Activated naive CD4-positive, alpha-beta T cell treated with anti-CD3 and anti-CD28 coated beads, Interleukin-2, amount 10 ng/mL, durations not matched to agents 7 days and 5 days (primary cell): ENCODE data around the gene GOLGA2.

Source experiments
- CTCF ChIA-PET: fragments of 350-600 bp; sonication (Branson Sonifier 250); formaldehyde crosslinking; loops from one replicate; lab custom pipeline; 2021; ENCODE audit warnings: antibody characterized with exemption; lab: Charles Lee
- DNase-seq: peaks from one replicate; pipeline ENCODE4 v3.0.0-alpha.2; 2020
- H3K27ac Mint-ChIP-seq: one replicate; pipeline ENCODE4 v1.8.0; 2021; ENCODE audit warnings: mild to moderate bottlenecking, moderate library complexity, mixed read lengths
- H3K27me3 Mint-ChIP-seq: one replicate; pipeline ENCODE4 v1.8.0; 2021; ENCODE audit warnings: mild to moderate bottlenecking, mixed read lengths
- H3K36me3 Mint-ChIP-seq: one replicate; pipeline ENCODE4 v1.8.0; 2021; ENCODE audit warnings: mixed read lengths
- H3K4me1 Mint-ChIP-seq: one replicate; pipeline ENCODE4 v1.8.0; 2021; ENCODE audit warnings: mixed read lengths
- H3K4me3 Mint-ChIP-seq: one replicate; pipeline ENCODE4 v1.8.0; 2021; ENCODE audit warnings: mild to moderate bottlenecking, moderate library complexity, mixed read lengths
- H3K9me3 Mint-ChIP-seq: one replicate; pipeline ENCODE4 v1.8.0; 2021; ENCODE audit warnings: mixed read lengths

The GOLGA2 gene, protein sequence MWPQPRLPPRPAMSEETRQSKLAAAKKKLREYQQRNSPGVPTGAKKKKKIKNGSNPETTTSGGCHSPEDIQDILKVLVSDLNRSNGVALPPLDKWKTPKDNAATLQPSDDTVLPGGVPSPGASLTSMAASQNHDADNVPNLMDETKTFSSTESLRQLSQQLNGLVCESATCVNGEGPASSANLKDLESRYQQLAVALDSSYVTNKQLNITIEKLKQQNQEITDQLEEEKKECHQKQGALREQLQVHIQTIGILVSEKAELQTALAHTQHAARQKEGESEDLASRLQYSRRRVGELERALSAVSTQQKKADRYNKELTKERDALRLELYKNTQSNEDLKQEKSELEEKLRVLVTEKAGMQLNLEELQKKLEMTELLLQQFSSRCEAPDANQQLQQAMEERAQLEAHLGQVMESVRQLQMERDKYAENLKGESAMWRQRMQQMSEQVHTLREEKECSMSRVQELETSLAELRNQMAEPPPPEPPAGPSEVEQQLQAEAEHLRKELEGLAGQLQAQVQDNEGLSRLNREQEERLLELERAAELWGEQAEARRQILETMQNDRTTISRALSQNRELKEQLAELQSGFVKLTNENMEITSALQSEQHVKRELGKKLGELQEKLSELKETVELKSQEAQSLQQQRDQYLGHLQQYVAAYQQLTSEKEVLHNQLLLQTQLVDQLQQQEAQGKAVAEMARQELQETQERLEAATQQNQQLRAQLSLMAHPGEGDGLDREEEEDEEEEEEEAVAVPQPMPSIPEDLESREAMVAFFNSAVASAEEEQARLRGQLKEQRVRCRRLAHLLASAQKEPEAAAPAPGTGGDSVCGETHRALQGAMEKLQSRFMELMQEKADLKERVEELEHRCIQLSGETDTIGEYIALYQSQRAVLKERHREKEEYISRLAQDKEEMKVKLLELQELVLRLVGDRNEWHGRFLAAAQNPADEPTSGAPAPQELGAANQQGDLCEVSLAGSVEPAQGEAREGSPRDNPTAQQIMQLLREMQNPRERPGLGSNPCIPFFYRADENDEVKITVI

DNA sequence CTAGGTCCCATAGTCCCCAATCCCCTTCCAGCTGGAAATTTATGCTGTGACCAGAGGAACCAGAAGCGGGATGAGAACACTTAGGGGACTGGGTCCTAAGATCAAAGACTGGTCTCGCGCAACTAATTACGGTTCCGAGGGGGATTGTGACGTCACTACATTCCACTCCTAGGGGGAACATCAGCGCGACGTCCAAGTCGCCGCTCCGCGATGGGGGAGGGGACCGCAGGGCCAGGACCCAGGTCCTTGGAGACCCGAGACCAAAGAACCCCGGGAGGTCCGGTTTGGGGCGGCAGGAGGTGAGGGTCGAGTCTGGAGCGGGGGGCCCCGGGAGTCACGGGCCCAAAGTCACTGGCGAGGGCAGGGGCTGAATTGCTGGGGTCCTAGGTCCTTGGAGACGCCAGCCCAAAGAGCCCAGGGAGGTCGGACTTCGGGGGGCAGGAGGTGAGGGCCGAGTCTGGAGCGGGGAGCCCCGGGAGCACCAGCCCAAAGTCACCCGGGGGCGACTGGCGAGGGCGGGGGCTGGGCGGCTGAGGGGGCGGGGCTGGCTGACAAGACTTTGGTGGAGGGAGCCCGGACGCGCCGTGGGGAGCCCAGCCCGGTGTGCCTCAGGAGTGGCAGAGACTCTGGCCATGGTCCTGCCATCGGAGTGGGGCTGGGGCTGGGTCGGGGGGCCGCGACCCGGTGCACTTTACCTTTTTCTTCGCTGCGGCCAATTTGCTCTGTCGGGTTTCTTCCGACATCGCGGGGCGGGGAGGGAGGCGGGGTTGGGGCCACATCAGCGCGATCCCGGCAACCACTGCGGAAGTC, at the start of gene GOLGA2:
GOLGA2 (minus strand) TSS at position 810 of the 810 bp plus-strand sequence; CDS start at position 779, 31 bp downstream.
- DNase-seq, result no peak
- H3K4me3 Mint-ChIP-seq, result peak within 1 kb of the TSS; percentile 91
- H3K9me3 Mint-ChIP-seq, result no peaks in the 10 kb centered on the region
- H3K36me3 Mint-ChIP-seq, result peaks cover 20% of the 10 kb centered on the region
- H3K27me3 Mint-ChIP-seq, result peaks cover 7% of the 10 kb centered on the region
- H3K4me1 Mint-ChIP-seq, result peaks cover 60% of the 10 kb centered on the region
- CTCF ChIA-PET, result interaction anchor here (0.6 kb wide), 1 partner anchor 66 kb away, joined by 3 read pairs; no protein-coding TSS in a partner anchor
- H3K27ac Mint-ChIP-seq, result peak within 1 kb of the TSS; percentile 92

DNA sequence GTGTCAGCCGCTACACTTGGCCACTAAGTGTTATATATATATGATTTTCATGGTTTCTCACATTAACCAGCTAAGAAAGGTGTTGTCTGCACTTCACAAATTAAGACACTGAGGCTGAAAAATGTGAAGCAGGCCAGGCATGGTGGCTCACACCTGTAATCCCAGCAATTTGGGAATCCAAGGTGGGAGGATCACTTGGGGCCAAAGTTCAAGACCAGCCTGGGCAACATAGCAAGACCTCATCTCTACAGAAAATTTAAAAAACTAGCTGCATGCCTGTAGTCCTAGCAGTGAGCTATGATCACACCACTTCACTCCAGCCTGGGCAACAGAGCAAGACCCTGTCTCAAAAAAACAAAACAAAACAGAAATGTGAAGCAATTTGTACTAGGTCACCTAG, 48.6 kb upstream of the GOLGA2 start:
- DNase-seq, result no peak
- no peaks in the 10 kb centered on the region for H3K27me3 Mint-ChIP-seq
- no peak overlapping the region for H3K27ac Mint-ChIP-seq
- no peaks in the 10 kb centered on the region for H3K9me3 Mint-ChIP-seq
- CTCF ChIA-PET, result interaction anchor here (0.9 to 1.1 kb wide), 4 partner anchors 17 to 207 kb away, joined by 3 to 5 read pairs (median 4); no protein-coding TSS in a partner anchor
- peaks cover 22% of the 10 kb centered on the region for H3K4me1 Mint-ChIP-seq
- H3K36me3 Mint-ChIP-seq, result peaks cover 7% of the 10 kb centered on the region
- H3K4me3 Mint-ChIP-seq, result peak overlapping the region; percentile 95

DNA sequence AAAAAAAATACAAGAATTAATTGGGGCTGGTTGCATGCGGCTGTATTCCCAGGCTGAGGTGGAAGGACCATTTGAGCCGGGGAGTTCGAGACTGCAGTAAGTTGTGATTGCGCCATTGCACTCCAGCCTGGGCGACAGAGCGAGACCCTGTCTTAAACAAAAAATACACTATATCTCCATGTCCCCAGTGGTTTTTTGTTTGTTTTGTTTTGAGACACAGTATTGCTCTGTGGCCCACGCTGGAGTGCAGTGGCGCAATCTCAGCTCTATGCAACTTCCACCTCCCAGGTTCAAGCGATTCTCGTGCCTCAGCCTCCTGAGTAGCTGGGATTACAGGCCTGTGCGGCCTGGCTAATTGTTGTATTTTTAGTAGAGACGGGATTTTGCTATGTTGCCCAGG, 48.0 kb upstream of the GOLGA2 start:
- Mint-ChIP-seq H3K27ac (peak overlapping the region; percentile 94), H3K36me3 (peaks cover 7% of the 10 kb centered on the region), H3K27me3 (no peaks in the 10 kb centered on the region)

DNA sequence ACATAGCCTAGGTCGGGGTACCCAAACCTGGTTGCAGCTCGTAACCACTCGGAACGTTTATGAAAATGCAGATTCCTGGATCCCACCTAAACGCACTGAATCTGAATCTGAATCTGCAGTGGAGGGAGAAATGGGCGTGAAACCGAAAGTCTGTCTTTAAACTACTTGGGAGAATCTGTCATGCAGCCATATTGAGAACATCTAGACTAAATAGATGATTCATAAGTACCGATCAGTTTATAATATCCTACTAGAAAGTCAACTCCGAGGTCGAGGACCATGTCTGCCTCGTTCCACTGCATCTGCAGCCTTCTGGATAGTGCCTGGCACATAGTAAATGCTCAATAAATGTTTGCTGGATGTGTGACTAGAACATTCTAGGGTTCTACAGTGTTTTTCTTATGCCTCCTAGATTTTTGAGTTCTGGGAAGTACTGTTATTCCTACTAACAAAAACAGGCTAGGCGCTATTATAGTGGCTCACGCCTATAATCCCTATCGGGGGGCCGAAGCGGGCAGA, 47.5 kb upstream of the GOLGA2 start:
- Mint-ChIP-seq H3K4me3 (peak overlapping the region; percentile 95), H3K27me3 (no peaks in the 10 kb centered on the region), H3K36me3 (peaks cover 7% of the 10 kb centered on the region), H3K4me1 (peaks cover 22% of the 10 kb centered on the region), H3K9me3 (no peaks in the 10 kb centered on the region), H3K27ac (peak overlapping the region; percentile 94)
- CTCF ChIA-PET, result no interaction called here
- no peak for DNase-seq

More for the DNA sequence above, 48.0 kb upstream of the GOLGA2 start:
- CTCF ChIA-PET, result no interaction called here
- Mint-ChIP-seq H3K4me1 (peaks cover 22% of the 10 kb centered on the region), H3K4me3 (peak overlapping the region; percentile 95), H3K9me3 (no peaks in the 10 kb centered on the region)
- no peak for DNase-seq

DNA sequence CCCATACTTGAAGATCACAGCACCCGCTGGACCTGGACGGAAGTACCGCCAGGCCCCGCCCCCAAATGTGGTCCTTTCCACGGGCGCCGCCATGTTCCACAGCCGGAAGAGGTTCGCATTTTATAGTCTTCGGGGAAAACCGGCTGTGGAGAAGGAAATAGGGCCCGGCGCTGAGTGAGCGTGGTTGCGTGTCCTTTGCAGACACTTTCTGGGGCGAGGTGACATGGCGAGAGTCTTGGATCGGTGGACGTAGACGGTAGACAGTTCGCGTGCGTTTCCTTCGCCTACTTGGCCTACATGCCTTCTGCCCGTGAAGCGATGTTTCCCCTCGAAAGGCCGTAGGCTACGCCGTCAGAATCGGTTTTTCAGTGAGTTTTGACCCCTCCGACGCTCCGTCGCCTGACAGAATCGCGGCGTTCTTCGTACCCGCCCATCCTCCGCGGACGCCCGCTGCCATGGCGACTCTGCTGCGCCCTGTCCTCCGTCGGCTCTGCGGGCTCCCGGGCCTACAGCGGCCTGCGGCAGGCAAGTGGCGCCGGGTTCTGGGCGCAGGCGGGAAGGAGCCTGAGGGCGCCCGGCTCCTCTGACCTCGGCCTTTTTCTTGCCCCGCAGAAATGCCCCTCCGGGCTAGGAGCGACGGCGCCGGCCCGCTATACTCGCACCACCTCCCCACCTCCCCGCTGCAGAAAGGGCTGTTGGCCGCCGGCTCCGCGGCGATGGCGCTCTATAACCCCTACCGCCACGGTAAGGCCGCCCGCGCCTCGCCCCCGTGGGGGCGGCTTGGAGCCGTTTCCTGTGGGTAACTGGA, 46.8 kb upstream of the GOLGA2 start, which contains the start of the genes COQ4 and TRUB2:
COQ4 (plus strand) TSS at position 436 of the 808 bp plus-strand sequence; CDS start at position 456, 20 bp downstream.
TRUB2 (minus strand) TSS at position 44 of the 808 bp plus-strand sequence; CDS start at position 5, 39 bp downstream.
- CTCF ChIA-PET, result no interaction called here
- Mint-ChIP-seq H3K27ac (peak within 1 kb of the TSS; percentile 94), H3K36me3 (peaks cover 3% of the 10 kb centered on the region), H3K4me3 (peak within 1 kb of the TSS; percentile 95), H3K9me3 (no peaks in the 10 kb centered on the region), H3K4me1 (peaks cover 22% of the 10 kb centered on the region), H3K27me3 (no peaks in the 10 kb centered on the region)
- peak; percentile 95 for DNase-seq

DNA sequence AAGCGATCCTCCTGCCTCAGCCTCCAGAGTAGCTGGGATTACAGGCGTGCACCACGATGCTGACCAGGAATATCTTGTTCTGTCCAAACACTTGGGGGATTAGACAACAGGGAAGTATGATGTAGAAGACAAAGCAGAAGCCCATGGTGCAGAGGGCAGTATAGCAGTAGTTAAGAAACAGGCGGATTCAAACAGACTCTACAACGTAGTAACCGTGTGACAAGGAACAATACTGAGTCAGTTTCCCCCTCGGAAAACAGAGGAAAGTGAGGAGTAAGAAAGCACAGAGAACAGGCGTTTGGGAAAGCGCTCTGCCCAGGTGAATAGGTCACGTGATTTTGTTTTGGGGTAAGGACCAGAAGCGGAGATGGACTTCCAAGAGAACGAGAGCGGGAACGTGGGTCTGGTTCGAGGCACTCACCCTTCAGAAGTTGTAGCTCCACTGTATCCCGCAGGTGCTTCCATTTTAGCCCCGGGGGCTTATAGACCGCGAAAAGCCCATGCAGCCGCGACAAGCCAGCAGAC, 46.1 kb upstream of the GOLGA2 start:
- Mint-ChIP-seq H3K27me3 (no peaks in the 10 kb centered on the region), H3K9me3 (no peaks in the 10 kb centered on the region), H3K4me1 (peaks cover 22% of the 10 kb centered on the region), H3K4me3 (peak overlapping the region; percentile 95), H3K27ac (peak overlapping the region; percentile 94), H3K36me3 (peaks cover 3% of the 10 kb centered on the region)
- CTCF ChIA-PET, result interaction anchor here (1.5 kb wide), 1 partner anchor 19 kb away, joined by 5 read pairs; no protein-coding TSS in a partner anchor
- DNase-seq, result no peak

DNA sequence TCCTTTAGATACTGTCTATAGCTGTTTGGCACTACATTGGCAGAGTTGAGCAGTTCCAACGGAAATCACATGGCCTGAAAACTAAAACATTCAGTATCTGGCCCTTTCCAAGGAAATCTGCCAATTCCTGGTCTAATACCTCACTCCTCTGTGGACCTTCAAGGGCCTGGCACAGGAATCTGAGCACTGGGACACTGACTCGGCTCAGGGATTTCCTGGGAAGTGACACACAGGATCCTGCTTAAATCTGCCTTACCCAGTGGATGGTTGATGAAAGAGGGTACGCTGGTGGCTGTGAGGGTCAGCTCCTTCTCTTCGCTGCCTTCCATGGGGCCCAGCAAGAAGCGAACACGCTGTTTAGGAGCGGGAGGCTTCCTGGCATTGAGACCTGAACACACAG, 45.5 kb upstream of the GOLGA2 start:
- CTCF ChIA-PET, result interaction anchor here (0.6 to 1.5 kb wide), 2 partner anchors 20 to 335 kb away, joined by 3 to 5 read pairs; no protein-coding TSS in a partner anchor
- Mint-ChIP-seq H3K27me3 (no peaks in the 10 kb centered on the region), H3K27ac (no peak overlapping the region), H3K36me3 (peaks cover 3% of the 10 kb centered on the region), H3K4me1 (peaks cover 22% of the 10 kb centered on the region), H3K4me3 (peak overlapping the region; percentile 95), H3K9me3 (no peaks in the 10 kb centered on the region)
- no peak for DNase-seq

DNA sequence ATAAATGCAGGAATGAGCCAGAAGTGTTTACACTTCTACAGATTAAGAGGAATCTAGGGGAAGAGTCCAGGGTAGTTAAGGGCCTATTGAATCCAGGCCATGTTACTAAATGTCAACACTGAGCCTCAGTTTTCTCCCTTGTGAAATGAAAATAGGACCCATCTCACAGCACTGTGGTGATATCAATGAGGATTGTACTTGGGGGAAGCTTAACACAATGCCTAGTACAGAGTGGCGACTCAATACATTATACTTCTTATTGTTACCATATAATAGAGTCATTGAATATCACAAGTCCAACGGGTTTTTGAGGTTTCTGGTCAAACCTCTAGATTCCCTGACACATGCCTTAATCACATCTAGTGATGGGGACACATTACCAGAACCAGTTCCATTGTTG, 41.8 kb upstream of the GOLGA2 start:
- Mint-ChIP-seq H3K4me3 (no peak overlapping the region), H3K9me3 (no peaks in the 10 kb centered on the region), H3K4me1 (peaks cover 3% of the 10 kb centered on the region), H3K27me3 (no peaks in the 10 kb centered on the region), H3K36me3 (no peaks in the 10 kb centered on the region), H3K27ac (no peak overlapping the region)
- CTCF ChIA-PET, result no interaction called here
- no peak for DNase-seq

DNA sequence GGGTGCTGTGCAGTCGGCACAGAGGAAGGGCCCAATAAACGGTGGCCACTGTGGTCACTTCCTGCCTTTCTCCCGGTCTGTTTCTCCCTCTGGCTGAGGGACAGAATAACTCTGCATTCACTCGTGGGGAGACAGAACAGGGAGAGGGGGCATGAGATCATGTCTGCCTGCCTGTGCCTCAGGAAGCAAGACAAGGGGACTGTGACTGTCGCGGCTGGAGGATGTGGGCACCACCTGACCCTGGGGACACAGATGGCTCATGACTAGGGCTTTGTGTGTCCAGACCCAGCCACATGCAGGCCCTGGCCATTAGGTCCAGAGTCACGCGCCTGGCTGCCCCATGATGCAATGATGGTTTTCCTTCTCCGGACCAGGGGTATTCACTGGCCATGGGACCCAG, 40.6 kb upstream of the GOLGA2 start:
- no peak overlapping the region for H3K27ac Mint-ChIP-seq
- CTCF ChIA-PET, result no interaction called here
- peaks cover 2% of the 10 kb centered on the region for H3K36me3 Mint-ChIP-seq
- no peak overlapping the region for H3K4me3 Mint-ChIP-seq
- peaks cover 1% of the 10 kb centered on the region for H3K4me1 Mint-ChIP-seq
- no peak for DNase-seq
- H3K27me3 Mint-ChIP-seq, result no peaks in the 10 kb centered on the region
- no peaks in the 10 kb centered on the region for H3K9me3 Mint-ChIP-seq

DNA sequence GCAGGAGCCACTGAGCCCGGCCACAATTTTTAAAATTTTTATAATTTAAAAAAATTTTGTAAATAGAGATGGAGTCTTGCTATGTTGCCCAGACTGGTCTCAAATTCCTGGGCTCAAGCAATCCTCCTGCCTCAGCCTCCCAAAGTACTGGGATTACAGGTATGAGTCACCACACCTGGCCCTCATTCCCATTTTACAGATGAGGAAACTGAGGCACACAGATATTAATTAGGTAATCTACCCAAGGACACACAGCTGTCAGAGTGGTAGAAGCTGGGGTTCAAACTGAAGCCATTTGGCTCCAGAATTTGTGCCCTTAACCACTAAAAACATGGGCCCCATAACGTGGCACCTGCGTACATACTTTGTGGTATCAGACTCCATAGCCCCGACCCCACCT, 38.9 kb upstream of the GOLGA2 start:
- Mint-ChIP-seq H3K4me1 (no peaks in the 10 kb centered on the region), H3K9me3 (no peaks in the 10 kb centered on the region), H3K36me3 (peaks cover 10% of the 10 kb centered on the region), H3K4me3 (no peak overlapping the region), H3K27ac (no peak overlapping the region), H3K27me3 (no peaks in the 10 kb centered on the region)
- DNase-seq, result no peak
- CTCF ChIA-PET, result interaction anchor here (1.0 to 1.2 kb wide), 2 partner anchors 19 to 26 kb away, joined by 3 read pairs; no protein-coding TSS in a partner anchor

DNA sequence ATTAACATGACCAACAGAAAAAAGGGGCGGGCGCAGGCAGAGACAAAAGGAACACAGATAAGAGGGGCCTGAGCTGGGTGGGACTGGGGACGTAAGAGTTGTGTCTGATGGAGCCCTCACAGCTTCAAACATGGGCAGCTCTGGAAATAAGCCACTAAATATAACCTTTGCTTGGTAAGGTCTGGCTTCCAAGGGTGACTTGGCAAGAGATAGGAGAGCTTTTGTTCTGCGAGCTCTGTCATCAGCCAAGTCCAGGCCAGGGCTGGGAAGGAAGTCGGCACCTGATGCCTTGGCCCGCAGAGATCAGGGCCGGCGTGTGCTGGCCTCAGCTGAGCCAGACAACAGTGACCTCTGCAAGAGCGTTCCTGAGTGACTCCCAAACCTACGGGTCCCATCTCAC, 34.7 kb upstream of the GOLGA2 start:
- Mint-ChIP-seq H3K27me3 (no peaks in the 10 kb centered on the region), H3K27ac (no peak overlapping the region)

DNA sequence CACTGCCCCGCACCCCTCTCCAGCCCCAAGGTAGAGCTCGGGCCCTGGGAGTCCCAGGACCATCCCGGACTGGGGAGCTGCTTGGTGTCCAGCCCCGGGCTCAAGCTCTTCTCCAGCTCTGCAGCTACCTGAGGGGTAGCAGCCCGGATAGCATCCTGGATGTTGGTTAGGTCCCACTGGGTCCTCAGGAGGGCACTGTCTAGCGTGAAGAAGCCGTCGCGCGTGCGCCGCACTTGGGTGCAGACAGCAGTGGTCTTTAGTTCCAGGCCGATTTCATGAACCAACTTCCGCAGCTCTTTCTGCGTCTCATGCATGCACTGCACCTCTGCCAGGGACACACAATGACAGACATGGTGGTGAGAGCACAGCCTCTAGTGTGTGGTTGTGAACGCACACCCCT, 33.7 kb upstream of the GOLGA2 start:
- no peak overlapping the region for H3K27ac Mint-ChIP-seq
- peaks cover 15% of the 10 kb centered on the region for H3K36me3 Mint-ChIP-seq
- DNase-seq, result no peak
- no peaks in the 10 kb centered on the region for H3K4me1 Mint-ChIP-seq
- CTCF ChIA-PET, result no interaction called here
- H3K4me3 Mint-ChIP-seq, result no peak overlapping the region
- no peaks in the 10 kb centered on the region for H3K27me3 Mint-ChIP-seq
- no peaks in the 10 kb centered on the region for H3K9me3 Mint-ChIP-seq

More for the DNA sequence above, 34.7 kb upstream of the GOLGA2 start:
- H3K9me3 Mint-ChIP-seq, result no peaks in the 10 kb centered on the region
- no peak overlapping the region for H3K4me3 Mint-ChIP-seq
- peaks cover 15% of the 10 kb centered on the region for H3K36me3 Mint-ChIP-seq
- CTCF ChIA-PET, result interaction anchor here (0.7 kb wide), 1 partner anchor 9 kb away, joined by 4 read pairs; no protein-coding TSS in a partner anchor
- H3K4me1 Mint-ChIP-seq, result no peaks in the 10 kb centered on the region
- DNase-seq, result no peak
